Islet precursor cell (in vitro differentiated cells): ENCODE measurements around the gene SNRPD3.

Experiments used
- DNase-seq: peaks from one replicate; pipeline ENCODE4 v3.0.0-alpha.2; 2018

SNRPD3 gene

DNA sequence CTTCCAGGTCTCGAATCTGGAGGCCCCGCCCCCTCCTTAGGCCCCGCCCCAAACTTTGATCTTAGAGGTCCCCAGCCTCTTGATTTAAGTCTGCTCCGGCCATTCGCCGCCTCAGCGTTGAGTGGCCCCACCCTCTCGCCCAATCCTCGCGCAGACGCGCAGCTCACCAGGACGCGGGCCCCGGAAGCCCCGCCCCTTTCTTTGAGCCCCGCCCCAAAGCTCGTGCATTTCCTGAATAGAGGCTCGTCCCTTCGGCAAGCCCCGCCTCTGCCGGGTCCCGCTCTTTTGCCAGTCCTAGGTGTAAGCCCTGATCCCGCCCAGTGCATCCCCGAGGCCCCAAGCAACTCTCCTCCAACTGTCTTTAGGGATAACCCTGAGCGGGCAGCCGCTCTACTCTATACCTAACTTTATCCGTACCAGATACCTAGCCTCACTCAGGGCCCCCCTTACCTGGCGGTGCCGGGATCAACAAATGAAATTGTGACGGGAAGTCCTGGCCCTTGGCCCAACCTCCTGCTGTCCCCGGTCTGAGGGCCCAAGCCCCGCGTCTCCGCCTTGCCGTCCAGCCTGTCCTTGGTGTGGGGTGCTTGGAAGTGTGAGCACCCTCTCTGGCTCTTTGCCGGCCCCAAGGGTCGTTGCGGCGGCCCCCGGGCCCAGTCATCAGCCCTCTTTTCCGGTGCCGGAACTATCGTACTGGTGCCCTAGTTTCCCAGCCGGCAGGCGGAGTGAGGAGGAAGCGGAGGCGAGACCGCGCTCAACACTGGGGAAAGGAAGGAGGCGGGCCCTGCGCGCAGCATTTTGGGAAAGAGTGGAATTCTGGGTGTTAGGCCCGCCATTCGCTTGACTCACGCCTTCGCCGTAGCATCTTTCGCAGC lies at the start of gene SNRPD3:
TSS of gene SNRPD3 (plus strand) at position 835 of the 875 bp plus-strand sequence. CDS start 1,676 bp downstream, outside the sequence.
- DNase-seq = peak; percentile 100

DNA sequence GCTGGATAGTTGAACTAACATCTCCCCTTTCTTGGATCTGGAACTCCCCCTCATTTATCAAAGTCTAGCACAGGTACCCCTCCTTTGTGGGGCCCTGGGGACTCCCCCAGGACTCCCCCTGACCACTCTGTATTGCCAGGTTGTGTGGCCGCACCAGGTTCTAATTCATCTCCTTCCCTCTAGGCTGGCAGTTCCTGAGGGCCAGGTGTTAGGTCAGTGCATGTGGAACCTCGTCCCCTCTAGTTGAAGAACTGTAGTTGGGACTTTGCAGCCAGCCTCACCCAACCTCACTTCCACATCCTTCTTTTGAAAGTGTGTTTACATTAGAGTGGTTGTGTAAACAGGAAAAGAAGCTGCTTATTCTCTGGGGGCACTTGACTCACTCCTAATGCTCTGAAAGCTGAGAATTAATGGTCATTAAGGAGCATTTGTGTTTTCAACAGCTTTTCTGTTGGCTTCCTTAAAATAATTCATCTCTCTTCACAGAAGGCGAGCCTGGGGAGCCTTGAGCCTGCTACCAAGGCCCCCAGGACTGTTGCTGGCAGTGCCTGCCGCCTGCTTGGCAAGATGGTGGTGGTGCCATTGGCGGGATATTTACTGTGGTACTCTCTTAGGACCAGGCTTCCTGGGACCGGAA lies 48.9 kb upstream of the SNRPD3 start:
- no peak for DNase-seq

DNA sequence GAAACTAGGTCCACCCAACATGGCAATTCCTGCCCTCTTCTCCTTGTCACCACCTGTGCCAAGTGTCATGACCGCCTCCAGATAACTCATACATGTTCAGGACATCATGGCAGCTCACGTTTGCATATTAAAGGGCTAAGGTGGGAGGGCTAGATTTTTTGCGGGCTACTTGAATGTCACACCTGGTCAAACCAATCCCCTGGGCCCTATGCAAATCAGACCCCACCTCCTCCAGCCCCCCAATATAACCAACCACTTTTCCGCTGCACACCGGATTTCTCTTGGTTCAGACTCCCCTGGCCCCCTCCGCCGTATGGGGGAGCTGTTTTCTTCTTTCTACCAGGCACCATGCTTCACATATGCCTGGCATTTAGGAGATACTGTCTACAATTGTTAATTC lies 48.1 kb upstream of the SNRPD3 start:
- DNase-seq = no peak

DNA sequence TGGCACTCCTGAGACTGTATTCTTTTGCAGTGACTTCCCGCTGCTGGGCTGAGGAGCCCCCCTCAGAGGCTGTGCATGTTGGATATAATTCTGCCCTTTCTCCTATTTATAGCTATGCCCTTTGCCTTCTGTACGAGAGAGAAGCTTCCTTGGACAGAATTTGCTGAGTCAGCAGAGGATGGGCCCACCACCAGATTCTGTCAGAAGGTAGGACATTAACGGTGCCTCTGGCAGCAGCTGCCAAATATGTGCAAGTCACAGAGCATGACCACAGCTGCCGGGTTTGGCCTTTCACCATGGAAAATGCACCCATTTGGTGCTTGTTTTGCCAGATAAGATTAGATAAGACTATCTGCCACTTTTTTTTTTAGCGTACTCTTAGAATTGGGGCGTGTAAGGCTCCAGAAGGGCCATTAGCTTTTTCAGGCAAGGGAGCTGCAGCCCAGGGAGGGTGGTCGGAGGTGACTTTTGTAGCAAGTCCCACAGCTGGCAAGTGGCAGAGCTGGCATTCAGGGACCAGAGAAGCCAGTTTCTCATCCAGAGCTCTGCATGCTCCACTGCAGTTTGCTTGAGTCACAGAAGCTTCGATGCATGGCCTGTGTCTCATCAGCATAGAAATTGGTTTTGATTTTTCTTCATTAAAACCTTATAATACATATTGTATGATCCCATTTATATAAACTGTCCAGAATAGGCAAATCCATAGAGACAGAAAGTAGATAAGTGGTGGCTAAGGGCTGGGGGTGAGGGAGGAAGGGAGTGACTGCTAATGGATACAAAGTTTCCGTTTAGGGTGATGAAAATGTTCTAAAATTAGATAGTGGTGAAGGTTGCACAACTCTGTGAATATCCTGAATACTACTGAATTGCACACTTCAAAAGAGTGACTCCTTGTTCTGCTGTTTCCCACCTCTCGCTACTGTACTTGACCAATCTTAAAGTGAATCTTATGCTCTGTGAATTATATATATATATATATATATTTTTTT lies 44.9 kb upstream of the SNRPD3 start:
- no peak for DNase-seq

DNA sequence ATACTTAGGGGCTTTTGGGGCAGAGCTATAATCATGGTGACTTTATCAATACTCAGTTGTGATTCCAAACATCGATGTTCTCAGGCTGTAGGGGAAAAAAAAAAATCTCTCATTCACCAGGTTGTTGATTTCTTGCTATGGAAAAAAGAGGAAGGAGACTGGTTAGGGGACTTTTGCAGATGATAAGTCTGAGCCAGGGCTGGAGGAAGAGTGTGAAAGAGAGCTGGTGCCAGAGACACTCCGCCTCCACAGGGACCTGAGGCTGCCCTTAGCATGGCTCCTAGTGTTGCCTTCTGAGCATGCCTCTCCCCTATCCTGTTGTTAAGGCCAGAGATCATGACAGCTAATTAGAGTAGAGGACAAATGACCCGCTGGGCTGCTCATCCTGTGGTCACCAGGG lies 43.8 kb upstream of the SNRPD3 start:
- DNase-seq = no peak

DNA sequence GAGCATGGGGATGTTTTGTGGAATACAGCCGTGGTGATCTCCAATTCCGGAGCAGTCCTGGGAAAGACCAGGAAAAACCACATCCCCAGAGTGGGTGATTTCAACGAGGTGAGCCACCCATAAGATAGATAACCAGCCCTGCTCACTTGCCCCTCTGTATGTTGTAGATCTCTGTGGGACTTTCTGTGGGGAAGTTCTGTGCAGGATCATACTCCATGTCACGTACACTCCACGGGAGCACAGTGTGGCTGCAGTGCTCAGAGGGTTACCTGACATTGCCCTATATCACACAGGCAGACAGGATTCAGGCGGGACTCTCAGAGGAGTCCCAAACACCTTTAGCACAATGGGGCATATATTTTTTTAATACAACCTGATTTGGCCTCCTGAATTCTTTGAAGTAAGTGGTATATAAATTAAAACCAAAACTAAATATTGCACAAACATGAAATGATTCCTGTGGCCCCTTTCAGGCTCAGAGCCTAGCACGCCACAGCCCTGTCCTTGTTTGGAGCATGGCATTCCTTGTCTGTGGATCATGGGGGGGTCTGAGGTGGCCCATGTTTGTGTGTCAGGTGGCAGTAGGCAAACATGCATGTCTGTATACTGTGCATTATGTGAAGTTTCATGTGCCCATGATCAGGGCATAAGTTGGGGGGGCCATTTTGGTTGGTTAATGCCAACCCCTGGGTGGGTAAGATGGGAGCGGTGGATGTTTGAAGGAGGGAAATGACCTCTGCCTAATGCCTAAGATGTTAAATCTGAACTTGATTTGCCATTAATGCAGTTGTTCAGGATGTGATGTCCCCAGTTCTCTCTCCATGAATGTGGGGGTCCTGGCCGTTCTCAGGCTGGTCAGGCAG lies 42.2 kb upstream of the SNRPD3 start:
- no peak for DNase-seq

DNA sequence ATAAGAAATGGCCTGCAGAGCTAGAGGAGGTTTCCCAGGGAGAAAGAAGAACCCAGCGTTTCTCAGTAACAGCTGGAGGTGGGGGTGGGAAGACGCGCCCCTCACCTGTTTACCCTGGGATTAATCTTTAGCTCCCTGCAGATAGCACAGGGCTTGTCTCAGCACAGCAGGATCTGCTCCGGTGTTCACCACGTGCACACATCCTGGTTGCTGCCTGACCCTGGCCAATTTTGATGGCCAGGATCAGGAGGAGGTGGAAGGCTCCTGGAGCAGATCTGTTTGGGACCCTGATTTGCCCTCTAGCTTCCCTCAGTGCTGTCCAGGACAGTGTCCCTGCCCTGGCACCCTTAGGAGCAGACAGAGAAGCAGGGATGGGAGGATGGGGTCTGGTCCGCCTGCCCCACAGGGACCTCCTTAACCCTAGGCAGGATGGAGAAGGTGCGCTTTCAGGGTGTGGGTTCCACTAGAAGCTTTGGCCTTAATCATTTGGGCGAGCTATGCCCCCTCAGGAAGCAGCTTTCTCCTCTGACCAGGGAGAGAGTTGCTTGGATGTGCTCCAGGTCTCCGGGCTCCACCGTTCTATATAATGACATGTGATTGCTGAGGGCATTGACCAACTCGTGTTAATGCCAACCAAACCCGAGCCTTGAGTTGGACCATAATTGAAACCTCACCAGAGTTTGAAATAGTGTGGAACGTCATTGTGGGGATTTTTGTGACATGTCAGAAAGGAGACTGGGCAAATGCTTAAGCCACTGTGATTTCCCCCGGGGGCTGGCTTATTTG lies 41.4 kb upstream of the SNRPD3 start:
- no peak for DNase-seq

DNA sequence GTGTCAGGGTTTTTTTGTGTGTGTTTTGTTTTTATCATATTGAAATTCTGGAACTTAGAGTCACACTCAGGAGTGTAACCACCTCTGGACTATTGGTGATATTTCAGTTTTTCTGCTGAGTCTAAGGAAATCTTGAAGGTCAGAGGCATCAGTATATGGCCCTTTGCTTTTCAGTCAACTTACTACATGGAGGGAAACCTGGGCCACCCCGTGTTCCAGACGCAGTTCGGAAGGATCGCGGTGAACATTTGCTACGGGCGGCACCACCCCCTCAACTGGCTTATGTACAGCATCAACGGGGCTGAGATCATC lies 40.8 kb upstream of the SNRPD3 start:
- no peak for DNase-seq

DNA sequence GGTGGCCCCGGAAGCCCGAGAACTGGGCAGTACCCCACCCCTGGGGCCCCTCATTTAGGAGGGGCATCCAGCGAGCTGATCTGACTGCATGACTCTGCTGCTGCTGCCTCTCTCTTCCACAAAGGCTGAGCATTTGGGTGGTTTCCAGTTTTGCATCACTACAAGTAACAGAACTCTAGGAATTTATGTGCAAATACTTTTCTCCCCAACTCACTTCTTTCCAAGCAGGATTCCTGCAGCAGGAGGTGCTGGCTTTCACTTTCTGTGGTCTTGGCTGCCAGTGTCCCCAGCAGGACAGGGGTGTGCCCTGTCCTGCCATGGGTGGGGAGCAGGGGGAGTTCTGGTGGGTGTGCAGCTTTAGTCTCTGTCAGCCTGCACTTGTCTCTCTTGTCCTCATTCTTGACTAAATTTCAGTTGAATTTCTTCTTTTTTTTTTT lies 39.5 kb upstream of the SNRPD3 start:
- no peak for DNase-seq

GRCh38 chr22:24517446-24517845 lies 38.4 kb upstream of the SNRPD3 start:
- DNase-seq = no peak

GRCh38 chr22:24518228-24518627 lies 37.6 kb upstream of the SNRPD3 start:
- DNase-seq = no peak

- DNase-seq = no peak
These were observed 36.9 kb upstream of the SNRPD3 start for GRCh38 chr22:24518771-24519485.

DNA sequence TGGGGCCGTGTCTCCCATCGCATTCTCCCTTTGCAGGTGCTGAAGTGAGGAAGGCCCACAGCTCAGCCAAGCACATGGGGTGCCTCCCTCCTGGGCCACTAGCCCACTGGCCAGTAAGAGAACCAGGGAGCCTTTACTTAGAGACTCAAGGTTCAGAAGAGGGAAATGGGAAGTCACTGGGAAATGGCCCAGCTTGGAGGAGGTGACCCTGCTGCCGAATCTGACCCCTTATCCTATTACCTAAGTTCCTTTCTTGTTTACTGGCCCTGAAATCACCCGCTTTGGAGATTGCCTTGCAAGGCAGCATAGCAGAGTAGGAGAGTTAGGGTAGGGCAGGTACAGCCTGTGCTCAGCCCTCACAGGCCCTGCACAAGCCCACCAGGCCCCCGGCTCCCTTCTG lies 36.3 kb upstream of the SNRPD3 start:
- no peak for DNase-seq

DNA sequence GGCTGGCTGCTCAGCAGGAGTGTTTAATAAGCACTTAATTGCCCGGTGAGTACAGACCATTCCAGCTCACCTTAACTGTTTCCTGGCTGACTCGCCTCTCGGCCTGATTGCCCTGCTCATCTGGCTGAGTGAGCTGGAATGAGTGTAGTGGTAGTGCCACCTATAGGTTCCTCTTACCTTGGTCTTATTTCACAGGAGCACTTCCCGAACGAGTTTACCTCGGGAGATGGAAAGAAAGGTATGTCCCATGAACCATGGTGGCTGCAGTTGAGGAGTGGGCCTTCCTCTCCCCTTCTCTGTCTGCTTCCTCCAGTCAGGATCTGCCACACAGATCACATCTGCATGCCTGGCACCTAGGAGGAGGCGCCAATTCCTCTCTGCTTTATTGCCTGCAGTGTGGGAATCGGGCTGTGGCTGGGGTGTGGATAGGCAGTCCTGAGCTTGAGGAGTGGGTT lies 34.0 kb upstream of the SNRPD3 start:
- peak; percentile 96 for DNase-seq

DNA sequence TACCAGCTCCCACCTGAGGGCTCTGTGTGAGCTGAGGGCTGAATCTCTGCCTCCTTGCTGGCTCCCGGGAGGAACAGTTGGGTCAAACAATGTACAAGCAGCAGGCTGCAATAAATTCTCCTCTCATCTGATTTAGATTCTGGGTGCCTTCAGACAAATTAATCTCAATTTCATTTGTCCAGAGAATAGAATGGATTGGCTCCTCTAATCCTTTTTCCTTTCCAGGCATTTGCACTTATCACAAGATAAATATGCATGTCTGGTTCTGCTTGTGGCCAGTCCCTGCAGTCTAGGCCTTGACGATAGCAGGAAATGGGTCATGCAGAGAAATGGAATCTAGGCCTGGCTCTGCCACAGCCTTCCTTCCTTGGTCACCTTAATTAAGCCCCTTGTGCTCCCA lies 31.9 kb upstream of the SNRPD3 start:
- no peak for DNase-seq

- peak; percentile 94 for DNase-seq
These were observed 30.3 kb upstream of the SNRPD3 start for GRCh38 chr22:24525416-24526037.

DNA sequence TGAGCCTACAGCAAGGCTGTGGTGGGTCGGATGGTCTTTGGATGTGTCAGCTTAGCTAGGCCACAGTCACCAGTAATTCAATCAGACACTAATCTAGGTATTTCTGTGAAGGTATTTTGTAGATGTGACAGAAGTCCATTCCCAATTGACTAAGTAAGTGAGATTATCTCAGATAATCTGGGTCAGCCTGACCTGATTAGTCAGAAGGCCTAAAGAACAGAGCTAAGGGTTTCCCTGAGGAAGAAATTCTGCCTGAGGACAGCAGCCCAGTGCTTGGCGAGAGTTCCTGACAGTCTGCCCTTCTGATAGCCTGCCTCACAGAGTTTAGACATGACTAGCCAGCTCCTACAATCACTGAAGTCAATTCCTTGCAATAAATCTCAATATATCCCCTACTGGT lies 29.6 kb upstream of the SNRPD3 start:
- DNase-seq = peak; percentile 80

DNA sequence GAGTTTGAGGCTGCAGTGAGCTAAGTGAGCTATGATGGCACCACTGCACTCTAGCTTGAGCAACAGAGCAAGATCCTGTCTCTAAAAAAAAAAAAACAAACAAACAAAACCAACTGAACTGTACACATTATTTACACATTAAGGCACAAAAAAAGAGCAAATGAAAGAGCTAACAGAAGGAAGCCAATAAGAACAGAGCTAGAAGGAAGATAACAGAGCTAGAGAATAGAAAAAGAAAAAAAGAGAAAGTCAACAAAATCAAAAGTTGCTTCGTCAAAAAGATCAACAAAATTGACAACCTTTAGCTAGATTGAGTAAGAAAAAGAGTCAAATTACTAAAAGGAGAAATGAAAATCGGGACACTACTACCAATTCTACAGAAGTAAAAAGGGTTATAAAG lies 25.9 kb upstream of the SNRPD3 start:
- no peak for DNase-seq

DNA sequence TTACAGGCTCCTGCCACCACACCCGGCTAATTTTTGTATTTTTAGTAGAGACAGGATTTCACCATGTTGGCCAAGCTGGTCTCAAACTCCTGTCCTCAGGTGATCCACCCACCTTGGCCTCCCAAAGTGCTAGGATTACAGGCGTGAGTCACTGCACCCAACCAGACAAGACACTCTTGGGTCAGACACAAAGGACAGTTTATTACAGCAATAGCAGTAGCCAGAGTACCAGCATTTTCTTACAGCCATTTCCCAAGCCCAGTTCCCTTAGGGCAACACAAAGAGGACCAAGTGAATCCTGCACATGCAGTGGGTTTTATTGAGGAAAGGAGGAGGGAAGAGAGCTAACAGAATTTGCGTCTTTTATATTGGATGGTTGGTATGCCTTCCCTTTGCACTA lies 24.8 kb upstream of the SNRPD3 start:
- DNase-seq = peak; percentile 74

GRCh38 chr22:24532075-24532474 lies 23.7 kb upstream of the SNRPD3 start:
- DNase-seq = no peak
